ENCODE measurements around the gene CD8B. TPM values are rescaled to one million over a fixed set of nuclear protein-coding genes. Genes with fewer than 3 reads are reported as not detected.

CD8B gene
- total RNA-seq, 1 donor from 2014 or later = not detected

DNA sequence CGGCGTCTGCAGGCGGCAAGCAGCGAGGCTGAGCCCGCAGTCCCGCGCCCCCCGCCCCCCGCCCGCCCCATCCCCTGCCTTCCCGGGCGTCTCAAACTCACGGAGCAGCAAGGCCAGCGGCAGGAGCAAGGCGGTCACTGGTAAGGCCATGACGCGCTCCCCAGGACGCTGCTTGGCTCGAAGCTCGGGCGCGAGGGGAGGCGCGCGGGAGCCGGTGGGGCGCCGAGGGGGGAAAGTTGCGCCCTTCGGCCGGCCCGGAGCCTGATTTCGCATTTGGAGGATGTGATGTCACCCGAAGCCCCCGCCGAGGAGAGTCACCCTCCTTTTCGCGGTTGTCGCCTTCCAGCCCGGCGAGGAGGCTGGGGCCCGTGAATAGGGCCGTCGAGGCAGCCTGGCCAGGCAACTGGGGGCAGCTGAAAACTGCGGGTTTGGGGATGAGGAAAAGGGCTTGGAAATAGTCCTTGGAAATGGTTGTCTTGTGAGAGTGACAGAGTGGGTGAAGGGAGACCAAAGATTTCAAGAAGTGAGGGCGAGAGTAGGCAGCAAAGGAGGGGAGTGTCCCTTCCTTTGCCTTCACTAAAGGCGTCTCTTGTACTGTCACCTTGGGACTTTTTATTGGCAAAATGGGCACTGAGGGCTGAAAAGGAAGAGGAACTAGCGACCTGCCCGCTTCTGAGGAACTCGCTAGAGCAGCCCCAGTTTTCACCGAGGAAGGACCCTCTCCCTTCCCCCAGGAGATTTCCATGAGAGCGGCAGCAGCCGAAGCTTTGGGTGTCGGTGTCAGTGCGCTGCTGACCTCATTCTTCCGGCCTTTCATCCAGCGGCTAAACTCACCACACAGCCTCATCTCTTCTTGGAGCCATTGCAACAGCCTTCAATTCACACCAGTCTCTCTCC, 70.8 kb downstream of the CD8B start, which contains the start of gene CD8A:
CD8A (minus strand) TSS at position 238 of the 897 bp plus-strand sequence; CDS start at position 150, 88 bp downstream.
- H3K27me3 Mint-ChIP-seq (ENCODE audit: low read depth) = peaks cover 95% of the 10 kb centered on the region
- H3K9me3 Mint-ChIP-seq = peaks cover 9% of the 10 kb centered on the region
- H3K36me3 Mint-ChIP-seq = peaks cover 2% of the 10 kb centered on the region
- TF ChIP-seq, protein P1, sequence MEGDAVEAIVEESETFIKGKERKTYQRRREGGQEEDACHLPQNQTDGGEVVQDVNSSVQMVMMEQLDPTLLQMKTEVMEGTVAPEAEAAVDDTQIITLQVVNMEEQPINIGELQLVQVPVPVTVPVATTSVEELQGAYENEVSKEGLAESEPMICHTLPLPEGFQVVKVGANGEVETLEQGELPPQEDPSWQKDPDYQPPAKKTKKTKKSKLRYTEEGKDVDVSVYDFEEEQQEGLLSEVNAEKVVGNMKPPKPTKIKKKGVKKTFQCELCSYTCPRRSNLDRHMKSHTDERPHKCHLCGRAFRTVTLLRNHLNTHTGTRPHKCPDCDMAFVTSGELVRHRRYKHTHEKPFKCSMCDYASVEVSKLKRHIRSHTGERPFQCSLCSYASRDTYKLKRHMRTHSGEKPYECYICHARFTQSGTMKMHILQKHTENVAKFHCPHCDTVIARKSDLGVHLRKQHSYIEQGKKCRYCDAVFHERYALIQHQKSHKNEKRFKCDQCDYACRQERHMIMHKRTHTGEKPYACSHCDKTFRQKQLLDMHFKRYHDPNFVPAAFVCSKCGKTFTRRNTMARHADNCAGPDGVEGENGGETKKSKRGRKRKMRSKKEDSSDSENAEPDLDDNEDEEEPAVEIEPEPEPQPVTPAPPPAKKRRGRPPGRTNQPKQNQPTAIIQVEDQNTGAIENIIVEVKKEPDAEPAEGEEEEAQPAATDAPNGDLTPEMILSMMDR (IDR thresholded peaks at IDR 0.05; ENCODE audit: unreplicated experiment) = no peak
- peaks cover 26% of the 10 kb centered on the region for H3K4me1 Mint-ChIP-seq
- H3K27ac Mint-ChIP-seq = no peak within 1 kb of the TSS
- H3K4me3 Mint-ChIP-seq = peak within 1 kb of the TSS; percentile 43
- DNase-seq (ENCODE audit: low spot score in 2 of 2, unreplicated experiment in 2 of 2) = no peak

DNA sequence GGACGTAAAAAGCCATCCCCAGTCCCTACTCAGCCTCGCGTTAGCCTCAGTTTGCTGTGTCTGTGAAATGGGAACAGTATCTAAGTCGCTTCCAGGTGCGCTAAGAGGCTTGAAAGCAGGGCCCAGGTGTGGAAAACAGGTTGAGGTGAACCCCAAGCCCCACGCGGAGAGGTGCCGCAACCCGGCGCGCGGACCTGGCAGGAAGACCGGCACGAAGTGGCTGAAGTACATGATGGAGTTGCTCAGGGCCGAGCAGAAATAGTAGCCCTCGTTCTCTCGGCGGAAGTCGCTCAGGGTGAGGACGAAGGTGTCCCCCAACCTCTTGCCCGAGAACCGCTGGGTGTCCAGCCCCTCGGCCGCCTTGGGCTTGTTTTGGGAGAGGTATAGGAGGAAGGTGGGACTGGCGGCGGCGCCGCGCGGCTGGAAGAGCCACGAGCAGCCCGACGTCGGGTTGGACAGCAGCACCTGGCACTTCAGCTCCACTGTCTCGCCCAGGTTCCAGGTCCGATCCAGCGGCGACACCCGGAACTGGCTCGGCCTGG, 71.5 kb downstream of the CD8B start:
- TF ChIP-seq, protein P1 (IDR thresholded peaks at IDR 0.05; ENCODE audit: unreplicated experiment) = no peak
- DNase-seq (ENCODE audit: low spot score in 2 of 2, unreplicated experiment in 2 of 2) = peak in 1 of 2 experiments; percentile 41

DNA sequence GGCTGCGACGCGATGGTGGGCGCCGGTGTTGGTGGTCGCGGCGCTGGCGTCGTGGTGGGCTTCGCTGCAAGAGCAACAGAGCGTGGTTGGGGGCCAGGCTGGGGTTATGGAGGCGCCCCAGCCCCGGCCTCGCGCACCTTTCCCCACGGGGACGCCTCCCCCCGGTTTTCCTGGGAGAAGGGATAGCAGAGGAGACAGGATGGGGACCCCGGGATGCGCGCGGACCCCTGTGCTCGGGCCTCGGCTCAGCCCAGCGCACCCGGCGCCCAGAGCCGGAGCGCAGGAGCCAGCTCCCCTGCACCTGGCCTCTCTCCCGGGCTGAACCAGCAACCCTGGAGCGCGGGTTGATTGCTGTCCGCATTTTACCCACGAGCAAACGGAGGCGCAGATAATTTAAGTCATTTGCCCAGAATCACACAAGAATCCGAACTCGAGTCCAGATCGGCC, 72.0 kb downstream of the CD8B start:
- Mint-ChIP-seq H3K27ac (no peak overlapping the region), H3K4me3 (peak overlapping the region; percentile 43), H3K4me1 (peaks cover 26% of the 10 kb centered on the region), H3K36me3 (no peaks in the 10 kb centered on the region), H3K27me3 (ENCODE audit: low read depth) (peaks cover 95% of the 10 kb centered on the region), H3K9me3 (no peaks in the 10 kb centered on the region)
- DNase-seq (ENCODE audit: low spot score in 2 of 2, unreplicated experiment in 2 of 2) = no peak
- TF ChIP-seq, protein P1 (IDR thresholded peaks at IDR 0.05; ENCODE audit: unreplicated experiment) = no peak

More for the DNA sequence above, 71.5 kb downstream of the CD8B start:
- Mint-ChIP-seq H3K4me3 (peak overlapping the region; percentile 43), H3K27ac (no peak overlapping the region), H3K27me3 (ENCODE audit: low read depth) (peaks cover 95% of the 10 kb centered on the region), H3K36me3 (no peaks in the 10 kb centered on the region), H3K9me3 (peaks cover 4% of the 10 kb centered on the region), H3K4me1 (peaks cover 26% of the 10 kb centered on the region)

DNA sequence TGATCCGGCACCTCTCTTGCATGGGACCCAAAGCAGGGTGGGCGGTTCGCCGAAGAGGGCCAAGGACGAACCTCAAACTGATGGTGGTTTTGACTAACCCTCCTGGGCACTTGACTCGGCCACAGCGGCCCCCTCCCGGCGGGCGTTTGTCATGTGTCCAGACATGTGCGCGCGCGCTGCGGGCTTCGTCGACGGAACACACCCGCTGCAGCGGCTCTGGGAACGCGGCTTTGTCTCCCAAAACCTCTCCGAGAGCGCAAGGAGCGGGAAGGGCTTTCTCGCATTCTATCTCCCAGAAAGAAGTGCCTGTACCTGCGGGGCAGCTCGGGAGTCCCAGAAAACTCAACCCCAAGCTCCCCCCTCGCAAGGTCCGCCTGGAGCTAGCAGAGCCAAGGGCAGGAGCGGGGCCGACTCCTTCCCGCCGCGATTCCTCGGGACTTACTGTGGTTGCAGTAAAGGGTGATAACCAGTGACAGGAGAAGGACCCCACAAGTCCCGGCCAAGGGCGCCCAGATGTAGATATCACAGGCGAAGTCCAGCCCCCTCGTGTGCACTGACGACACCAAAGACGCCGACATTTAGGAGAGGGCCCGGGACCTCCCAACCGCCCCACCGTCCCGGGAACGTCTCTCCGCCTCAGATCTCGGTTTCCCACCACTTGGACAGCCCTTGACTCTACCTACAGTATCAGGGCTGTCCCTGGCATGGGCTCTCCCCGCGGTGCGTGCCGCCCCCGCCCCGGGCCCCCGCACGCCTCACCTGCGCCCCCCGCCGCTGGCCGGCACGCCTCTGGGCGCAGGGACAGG, 72.6 kb downstream of the CD8B start:
- no peaks in the 10 kb centered on the region for H3K36me3 Mint-ChIP-seq
- no peak overlapping the region for H3K27ac Mint-ChIP-seq
- peaks cover 94% of the 10 kb centered on the region for H3K27me3 Mint-ChIP-seq (ENCODE audit: low read depth)
- DNase-seq (ENCODE audit: low spot score in 2 of 2, unreplicated experiment in 2 of 2) = no peak
- TF ChIP-seq, protein P1 (IDR thresholded peaks at IDR 0.05; ENCODE audit: unreplicated experiment) = no peak
- peaks cover 26% of the 10 kb centered on the region for H3K4me1 Mint-ChIP-seq
- H3K4me3 Mint-ChIP-seq = peak overlapping the region; percentile 22
- H3K9me3 Mint-ChIP-seq = no peaks in the 10 kb centered on the region

DNA sequence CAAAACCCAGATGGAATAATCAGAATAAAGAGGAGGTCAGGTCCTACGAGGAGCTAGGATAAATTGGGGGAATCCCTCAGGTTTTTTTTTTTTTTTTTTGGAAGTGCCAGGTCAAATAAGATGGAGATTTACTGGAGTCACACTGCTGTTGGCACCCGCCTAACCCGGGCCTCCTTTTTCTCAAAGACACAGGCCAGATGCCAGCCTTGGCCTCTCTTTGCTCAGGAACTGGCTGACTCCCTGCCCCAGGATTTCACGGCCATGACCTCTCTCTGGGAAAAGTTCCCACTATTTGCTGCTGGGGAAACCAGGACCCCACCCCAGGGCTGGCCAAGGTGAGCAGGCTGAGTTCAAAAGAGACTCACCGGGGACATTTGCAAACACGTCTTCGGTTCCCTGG, 73.5 kb downstream of the CD8B start:
- Mint-ChIP-seq H3K27me3 (ENCODE audit: low read depth) (peaks cover 88% of the 10 kb centered on the region), H3K4me1 (peaks cover 26% of the 10 kb centered on the region), H3K4me3 (no peak overlapping the region), H3K9me3 (no peaks in the 10 kb centered on the region), H3K36me3 (no peaks in the 10 kb centered on the region), H3K27ac (no peak overlapping the region)
- no peak for DNase-seq (ENCODE audit: low spot score in 2 of 2, unreplicated experiment in 2 of 2)
- TF ChIP-seq, protein P1 (IDR thresholded peaks at IDR 0.05; ENCODE audit: unreplicated experiment) = no peak

Measured in mesothelial cell of epicardium (in vitro differentiated cells).